DND-41 (cell line): ENCODE results near the gene XXYLT1.
"Not testable (repeated sequence)": the region's sequence is repeated elsewhere in the genome, so short reads cannot be mapped to it uniquely, and the experiment has no call there.

Source experiments
- ATAC-seq: fragments of 200-7000 bp; cut with Tn5 transposase; 3 replicates; pipeline ENCODE4 v1.9.1; 2021; ENCODE audit warnings: low read depth; ENCODE audit not compliant: insufficient read depth
- DNase-seq: peaks from one replicate; pipeline ENCODE4 v3.0.0-alpha.2; 2020
- H2AFZ ChIP-seq: 2 replicates; pipeline ENCODE4 v1.6.0; 2012; ENCODE audit warnings: low read depth, low read length
- H3K27ac ChIP-seq: 2 replicates; pipeline ENCODE4 v1.5.1; 2012; ENCODE audit warnings: low read length, inconsistent platforms
- H3K27me3 ChIP-seq: fragments of 200-600 bp; sonication (generic); 2 replicates; pipeline ENCODE4 v1.6.0; 2012; ENCODE audit warnings: low read length, mild to moderate bottlenecking, inconsistent platforms; ENCODE audit not compliant: insufficient read depth, poor library complexity
- H3K36me3 ChIP-seq: 2 replicates; pipeline ENCODE4 v1.5.1; 2012; ENCODE audit warnings: low read length, inconsistent platforms; ENCODE audit not compliant: insufficient read depth
- H3K4me1 ChIP-seq: 2 replicates; pipeline ENCODE4 v1.5.1; 2012; ENCODE audit warnings: mild to moderate bottlenecking, low read length; ENCODE audit not compliant: insufficient read depth
- H3K4me2 ChIP-seq: 2 replicates; pipeline ENCODE4 v1.6.0; 2012; ENCODE audit warnings: mild to moderate bottlenecking, moderate library complexity, low read length, inconsistent platforms; ENCODE audit not compliant: insufficient read depth
- H3K4me3 ChIP-seq, 2 experiments: fragments of 200-600 bp in 1 of 2; shearing (Covaris generic) in 1 of 2; 2 replicates each; pipeline ENCODE4 v1.5.1; 2012 to 2016; ENCODE audit warnings: inconsistent platforms in 2 of 2, low read length in 2 of 2, mild to moderate bottlenecking in 2 of 2, low read depth in 1 of 2, moderate library complexity in 1 of 2
- H3K79me2 ChIP-seq: 2 replicates; pipeline ENCODE4 v1.6.0; 2012; ENCODE audit warnings: low read length, inconsistent platforms; ENCODE audit not compliant: insufficient read depth
- H3K9ac ChIP-seq: 2 replicates; pipeline ENCODE4 v1.6.0; 2012; ENCODE audit warnings: low read depth, mild to moderate bottlenecking, inconsistent platforms, low read length, moderate library complexity
- H3K9me3 ChIP-seq: 2 replicates; pipeline ENCODE4 v1.5.1; 2012; ENCODE audit warnings: low read length, moderate library complexity, mild to moderate bottlenecking, inconsistent platforms; ENCODE audit not compliant: insufficient read depth, severe bottlenecking
- H4K20me1 ChIP-seq: 2 replicates; pipeline ENCODE4 v1.6.0; 2012; ENCODE audit warnings: low read length; ENCODE audit not compliant: insufficient read depth
- CTCF ChIP-seq: IDR thresholded peaks from 2 replicates; pipeline ENCODE4 v1.5.1; 2012; ENCODE audit warnings: borderline replicate concordance, low read length, moderate library complexity, mild to moderate bottlenecking; ENCODE audit not compliant: poor library complexity, severe bottlenecking; ENCODE audit errors: extremely low read depth
- EZH2 ChIP-seq: IDR thresholded peaks from 3 replicates; pipeline ENCODE4 v1.6.1; 2012; ENCODE audit warnings: borderline replicate concordance, low read depth, mild to moderate bottlenecking, moderate library complexity, low read length, inconsistent platforms; ENCODE audit not compliant: severe bottlenecking

XXYLT1 gene

GRCh38 chr3:195296662-195297061, 25.7 kb upstream of the XXYLT1 start:
- Histone ChIP-seq H3K4me2 (no peak overlapping the region), H3K27me3 (no peaks in the 10 kb centered on the region), H3K79me2 (no peaks in the 10 kb centered on the region), H3K9ac (no peak overlapping the region), H3K4me3 (no peak overlapping the region), H3K36me3 (peaks cover 32% of the 10 kb centered on the region), H3K9me3 (no peaks in the 10 kb centered on the region), H4K20me1 (no peaks in the 10 kb centered on the region), H3K4me1 (no peaks in the 10 kb centered on the region), H3K27ac (no peak overlapping the region), H2AFZ (no peak overlapping the region)
- TF ChIP-seq CTCF (no peak), EZH2 (no peak)
- DNase-seq: no peak
- no peak for ATAC-seq

DNA sequence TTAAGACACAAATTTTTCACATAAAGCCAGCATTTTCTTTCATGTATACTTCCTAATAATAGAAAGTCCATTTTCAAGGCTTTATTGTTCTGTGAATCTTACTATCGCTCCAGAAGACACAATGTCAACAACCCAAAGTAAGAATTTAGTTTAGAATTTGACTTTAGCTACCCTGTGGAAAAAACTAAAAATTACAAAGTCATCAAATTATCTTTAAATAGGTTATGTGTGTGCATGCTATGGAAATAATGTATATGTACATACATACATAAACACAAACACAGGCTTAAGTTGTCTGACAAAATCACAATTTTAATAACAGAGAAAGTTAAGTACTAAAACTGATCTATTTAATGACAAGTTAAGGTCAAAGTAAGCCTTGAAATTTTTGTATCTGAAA, 20.2 kb upstream of the XXYLT1 start:
- no peak for TF ChIP-seq EZH2
- no peak for TF ChIP-seq CTCF
- Histone ChIP-seq H3K9ac (no peak overlapping the region), H3K4me3 (no peak overlapping the region), H3K4me1 (no peaks in the 10 kb centered on the region), H4K20me1 (no peaks in the 10 kb centered on the region), H3K27ac (no peak overlapping the region), H3K36me3 (peaks cover 61% of the 10 kb centered on the region), H3K9me3 (no peaks in the 10 kb centered on the region), H2AFZ (no peak overlapping the region), H3K27me3 (no peaks in the 10 kb centered on the region), H3K4me2 (no peak overlapping the region), H3K79me2 (no peaks in the 10 kb centered on the region)
- ATAC-seq: no peak
- DNase-seq: no peak

DNA sequence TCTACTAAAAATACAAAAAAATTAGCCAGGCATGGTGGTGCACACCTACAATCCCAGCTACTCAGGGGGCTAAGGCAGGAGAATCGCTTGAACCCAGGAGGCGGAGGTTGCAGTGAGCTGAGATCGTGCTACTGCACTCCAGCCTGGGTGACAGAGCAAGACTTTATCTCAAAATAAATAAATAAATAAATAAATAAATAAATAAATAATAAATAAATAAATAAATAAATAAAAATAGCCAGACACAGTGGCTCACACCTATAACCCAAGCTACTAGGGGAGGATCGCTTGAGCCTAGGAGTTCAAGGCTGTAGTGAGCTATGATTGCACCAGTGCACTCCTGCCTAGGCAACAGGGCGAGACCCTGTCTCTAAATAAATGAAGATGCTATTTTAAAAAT, 19.7 kb upstream of the XXYLT1 start:
- H3K27me3 ChIP-seq, DNase-seq, H3K27ac ChIP-seq, H3K4me3 ChIP-seq, H4K20me1 ChIP-seq, H3K9ac ChIP-seq, H3K4me2 ChIP-seq, H3K79me2 ChIP-seq, ATAC-seq, H3K4me1 ChIP-seq, H3K9me3 ChIP-seq, H2AFZ ChIP-seq: not testable (repeated sequence)
- H3K36me3 ChIP-seq: peaks cover 63% of the 10 kb centered on the region

DNA sequence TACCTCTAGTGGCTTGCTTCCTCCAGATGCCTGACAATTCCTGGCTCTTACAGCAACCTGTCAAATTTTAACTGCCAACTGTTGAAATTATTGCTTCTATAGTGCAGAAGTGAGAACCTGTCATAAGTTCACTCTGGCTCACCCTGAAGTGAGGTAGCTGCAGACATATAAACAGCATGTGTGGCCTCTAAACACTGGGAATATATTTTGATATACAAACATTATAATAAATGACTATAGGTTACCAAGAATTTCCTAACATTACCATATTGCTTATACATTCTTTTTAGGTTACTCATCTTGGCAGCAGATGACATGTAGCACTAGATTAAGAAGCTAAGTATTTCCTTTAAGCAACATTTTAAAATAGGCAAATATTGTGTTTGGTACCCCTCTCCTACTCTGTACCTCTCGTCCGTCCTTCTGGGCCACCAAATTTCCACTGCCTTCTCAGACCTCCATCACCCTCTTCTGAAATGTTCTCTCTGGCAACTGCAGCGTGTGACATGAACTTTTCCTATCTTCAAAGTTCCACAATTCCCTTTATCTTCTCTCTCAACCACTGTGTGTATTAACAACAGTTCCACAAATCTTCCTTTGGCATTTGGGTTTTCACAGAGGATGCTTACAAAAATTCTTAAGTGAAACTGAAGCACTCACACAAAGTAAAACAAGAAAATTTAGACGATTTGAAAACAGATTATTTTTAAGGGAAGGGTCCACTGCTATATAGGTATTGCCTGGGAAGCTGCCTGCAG, 15.3 kb upstream of the XXYLT1 start:
- no peaks in the 10 kb centered on the region for H4K20me1 ChIP-seq
- no peaks in the 10 kb centered on the region for H3K79me2 ChIP-seq
- H3K27me3 ChIP-seq: no peaks in the 10 kb centered on the region
- no peaks in the 10 kb centered on the region for H3K9me3 ChIP-seq
- ATAC-seq (no peak), DNase-seq (no peak)
- H3K4me3 ChIP-seq: no peak overlapping the region
- no peak overlapping the region for H3K27ac ChIP-seq
- TF ChIP-seq EZH2: no peak
- no peak for TF ChIP-seq CTCF
- peaks cover 55% of the 10 kb centered on the region for H3K36me3 ChIP-seq
- no peak overlapping the region for H3K4me2 ChIP-seq
- no peaks in the 10 kb centered on the region for H3K4me1 ChIP-seq
- H3K9ac ChIP-seq: no peak overlapping the region
- H2AFZ ChIP-seq: no peak overlapping the region
